Muscle of arm (tissue), 12 donors: ENCODE results near the gene EEPD1. TPM values are rescaled to one million over a fixed set of nuclear protein-coding genes. Genes with fewer than 3 reads are reported as not detected.

ENCODE experiments used
- DNase-seq: peaks from one replicate; pipeline ENCODE4 v3.0.0-alpha.2; 2013
- polyA plus RNA-seq, 12 donors: library from polyadenylated mRNA; unstranded; fragments of 120-200 nt; gene quantifications; one replicate each; pipeline ENCODE4 v1.2.1, GENCODE V29; 2013; ENCODE audit not compliant: insufficient read length in 12 of 12

The EEPD1 gene
- polyA plus RNA-seq, 12 donors: 5.2 to 21.0 (median 12.1) TPM; not detected in 1

DNA sequence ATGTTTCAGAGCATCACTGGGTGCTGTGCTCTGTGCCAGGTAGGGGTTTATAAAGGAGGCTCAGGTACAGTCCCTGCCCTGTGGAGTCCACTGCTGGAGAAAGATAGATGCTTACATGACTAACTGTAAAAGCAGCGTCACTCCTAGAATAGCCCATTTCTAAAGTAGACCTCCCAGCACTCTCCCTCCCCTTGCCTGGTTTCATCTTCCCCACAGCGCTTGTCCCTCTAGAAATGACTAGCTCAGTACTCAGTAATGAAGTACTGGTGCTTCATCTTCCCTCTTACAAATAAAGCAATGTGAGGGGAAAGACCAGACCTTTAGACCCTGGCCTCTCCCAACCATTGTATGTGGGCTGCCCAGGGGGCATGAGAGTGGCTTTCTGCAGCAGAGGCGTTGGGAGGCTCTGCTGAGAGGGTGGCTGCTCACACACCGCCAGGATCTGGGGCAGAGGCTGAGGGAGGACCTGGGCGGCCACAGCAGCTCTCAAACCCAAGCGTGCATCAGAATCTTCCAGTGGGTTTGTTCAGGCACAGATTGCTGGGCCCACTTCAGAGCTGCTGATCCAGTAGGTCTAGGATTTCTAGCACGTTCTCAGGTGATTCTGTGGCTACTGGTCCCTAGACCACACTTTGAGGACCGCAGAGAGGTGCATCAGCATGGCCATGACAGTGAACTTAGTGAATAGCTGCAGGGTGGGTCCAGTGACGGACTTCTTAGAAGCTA is 126.3 kb downstream of the EEPD1 start:
- no peak for DNase-seq

DNA sequence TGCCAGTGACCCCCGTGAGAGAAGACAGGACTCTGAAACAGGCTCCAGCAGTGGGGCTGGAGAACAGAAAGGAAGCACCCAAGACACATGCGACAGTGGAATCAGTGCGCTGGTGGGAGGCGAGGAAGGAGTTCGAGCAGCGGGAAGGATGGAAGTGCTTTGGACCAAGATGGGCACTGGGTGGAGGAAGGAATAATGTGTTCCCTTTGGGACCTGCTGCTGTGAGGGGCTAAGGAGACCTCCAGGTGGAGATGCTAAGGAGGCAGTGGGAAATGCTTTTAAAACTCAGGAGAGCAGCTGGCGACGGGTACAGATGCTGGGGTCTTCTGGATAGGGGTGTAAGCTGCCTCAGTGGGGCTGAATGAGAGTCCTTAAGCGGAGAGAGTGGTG is 126.9 kb downstream of the EEPD1 start:
- no peak for DNase-seq

DNA sequence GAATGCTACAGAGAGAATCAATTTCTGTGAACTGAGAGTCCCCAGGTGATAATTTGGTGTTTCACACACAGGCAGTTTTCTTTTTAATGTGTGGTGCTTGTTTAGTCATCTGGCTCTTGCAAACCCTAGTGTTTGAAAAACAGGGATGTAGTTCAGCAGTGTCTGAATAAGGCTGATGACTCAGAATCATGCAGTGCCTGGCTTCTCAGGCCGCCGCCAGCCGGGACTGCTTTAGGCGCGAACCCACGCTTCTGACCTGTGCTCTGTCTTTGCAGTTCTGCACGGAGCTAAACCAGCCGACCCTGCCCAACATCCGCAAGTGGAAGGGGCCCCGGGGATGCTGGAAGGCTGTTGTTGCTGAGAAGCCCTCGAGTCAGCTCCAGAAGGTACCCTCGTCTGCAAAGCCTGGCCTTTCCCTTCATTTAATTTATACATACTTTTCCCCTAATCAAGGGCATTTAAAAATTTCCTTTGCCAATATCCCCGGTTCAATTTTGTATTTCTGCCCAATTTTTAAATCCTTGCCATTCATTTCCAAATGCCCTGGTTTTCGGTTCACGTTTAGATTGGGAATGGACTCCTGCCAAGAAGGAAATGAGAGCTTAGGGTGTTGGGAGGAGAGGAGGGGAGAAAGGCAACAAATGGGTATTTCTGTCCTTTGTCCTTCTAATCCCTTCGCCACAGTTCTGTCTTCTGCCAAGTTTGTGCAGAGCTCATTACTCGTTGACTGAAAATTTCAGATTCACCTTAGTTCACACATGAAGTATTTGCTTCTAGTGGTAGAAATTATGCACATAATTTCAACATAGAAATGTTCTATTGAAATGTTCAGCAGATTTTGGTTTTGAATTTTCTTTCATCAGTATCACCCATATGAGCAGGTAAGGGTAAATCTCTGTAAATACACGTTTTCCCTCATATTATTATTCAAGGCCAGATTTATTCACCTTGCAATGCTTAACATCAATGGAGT is 128.1 kb downstream of the EEPD1 start:
- no peak for DNase-seq

DNA sequence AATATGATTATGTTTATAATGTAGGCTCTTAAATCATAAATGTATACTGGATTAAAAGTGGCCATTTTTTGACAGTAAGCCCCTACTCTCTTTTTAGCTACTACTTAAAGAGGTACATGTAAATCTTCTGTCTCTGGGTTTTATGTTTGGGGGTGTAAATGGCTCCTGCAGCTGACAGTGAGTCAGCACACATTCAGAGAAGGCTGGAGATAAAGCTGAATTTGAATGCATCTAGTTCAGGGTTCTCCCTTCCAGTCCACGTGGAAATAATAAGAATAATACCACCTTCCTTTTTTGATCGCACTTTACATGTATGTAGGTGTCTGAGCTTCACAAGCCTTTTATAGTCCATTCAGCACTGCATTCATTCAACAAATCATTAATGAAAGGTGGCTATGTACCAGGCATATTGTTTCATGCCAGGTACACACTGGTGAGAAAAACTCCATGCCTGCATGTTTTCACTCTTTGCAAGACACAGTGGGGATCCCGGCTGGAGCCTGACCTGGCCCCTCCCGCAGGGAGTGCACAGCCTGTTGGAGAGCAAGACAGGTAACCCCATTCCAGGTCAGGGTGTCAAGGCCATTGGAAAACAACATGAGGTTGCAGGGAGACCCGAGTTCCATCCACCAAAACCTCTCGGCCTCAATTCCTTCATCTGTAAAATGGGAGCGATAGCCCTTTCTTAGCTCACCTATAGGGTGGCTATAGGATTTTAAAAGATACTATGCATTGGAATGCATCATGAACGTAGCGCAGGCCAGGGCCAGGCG is 129.1 kb downstream of the EEPD1 start:
- DNase-seq: no peak

DNA sequence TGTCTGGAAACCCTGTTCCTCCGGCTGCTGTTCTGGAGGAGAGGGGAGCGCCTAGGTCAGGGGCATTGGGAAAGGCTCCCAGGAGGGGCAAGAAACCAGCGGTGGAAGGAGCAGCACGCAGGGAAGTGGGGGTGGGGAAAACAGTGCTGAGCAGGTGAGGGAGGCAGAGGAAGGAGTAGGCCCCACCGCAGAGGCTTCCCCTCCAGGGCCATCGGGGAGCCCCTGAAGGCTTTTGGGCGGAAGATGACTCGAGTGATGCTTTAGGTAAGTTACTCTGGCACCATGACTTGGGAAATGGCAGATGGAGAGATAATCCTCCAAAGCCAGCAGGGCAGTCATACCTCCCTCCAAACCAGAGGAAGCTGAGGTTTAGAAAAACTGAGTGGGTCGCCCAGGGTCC is 130.1 kb downstream of the EEPD1 start:
- no peak for DNase-seq

GRCh38 chr7:36283711-36284130 is 130.7 kb downstream of the EEPD1 start:
- no peak for DNase-seq

DNA sequence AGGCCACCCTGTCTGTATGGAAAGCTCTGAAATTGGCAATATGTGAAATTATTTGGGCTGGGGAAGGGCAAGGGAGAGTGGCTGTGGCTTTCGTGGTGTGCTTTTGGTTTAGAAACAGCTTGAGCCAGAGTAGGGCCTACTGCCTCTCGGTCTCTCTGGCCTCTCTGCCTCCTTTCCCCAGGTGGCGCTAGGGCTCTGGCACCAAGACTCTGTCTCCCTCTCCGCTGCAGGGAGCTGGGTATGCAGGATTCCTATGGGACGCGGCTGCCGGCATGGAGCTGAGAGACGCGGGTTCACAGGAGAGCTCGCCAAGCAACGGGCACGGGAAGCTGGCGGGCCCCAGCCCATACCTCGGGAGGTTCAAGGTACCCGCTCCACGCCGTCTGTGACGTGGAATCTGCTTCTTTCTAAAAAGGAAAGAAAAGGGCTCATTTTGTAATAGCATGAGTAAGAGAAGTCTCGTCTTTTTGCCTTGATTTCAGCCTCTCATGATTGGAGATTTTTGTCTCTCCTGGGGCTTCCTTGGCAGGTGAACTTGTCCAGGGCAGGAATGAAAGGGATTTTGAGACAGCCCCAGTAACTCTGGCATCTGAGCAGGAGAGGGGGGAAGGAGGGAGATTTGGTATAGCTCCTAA is 131.5 kb downstream of the EEPD1 start:
- DNase-seq: no peak

GRCh38 chr7:36285276-36285675 is 132.2 kb downstream of the EEPD1 start:
- DNase-seq: no peak

DNA sequence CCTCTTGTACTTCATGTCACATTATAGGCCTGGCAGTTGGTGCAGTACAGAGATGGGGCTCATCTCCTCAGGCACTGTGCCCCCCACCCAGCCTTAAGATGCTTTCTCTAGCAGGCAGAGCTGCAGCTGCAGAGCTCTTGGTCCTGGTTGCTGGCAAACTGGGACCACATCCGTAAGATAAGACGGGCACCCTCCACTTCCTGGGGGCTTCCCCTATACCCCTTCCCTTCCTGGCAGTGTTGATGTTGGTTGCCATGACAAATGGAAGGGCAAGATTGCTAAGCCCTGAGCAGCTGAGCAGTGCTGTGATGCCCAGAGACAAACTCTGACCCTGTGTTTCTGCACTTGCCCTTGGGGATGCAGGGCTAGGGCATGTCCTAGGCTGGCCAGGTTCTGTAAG is 133.2 kb downstream of the EEPD1 start:
- DNase-seq: no peak

DNA sequence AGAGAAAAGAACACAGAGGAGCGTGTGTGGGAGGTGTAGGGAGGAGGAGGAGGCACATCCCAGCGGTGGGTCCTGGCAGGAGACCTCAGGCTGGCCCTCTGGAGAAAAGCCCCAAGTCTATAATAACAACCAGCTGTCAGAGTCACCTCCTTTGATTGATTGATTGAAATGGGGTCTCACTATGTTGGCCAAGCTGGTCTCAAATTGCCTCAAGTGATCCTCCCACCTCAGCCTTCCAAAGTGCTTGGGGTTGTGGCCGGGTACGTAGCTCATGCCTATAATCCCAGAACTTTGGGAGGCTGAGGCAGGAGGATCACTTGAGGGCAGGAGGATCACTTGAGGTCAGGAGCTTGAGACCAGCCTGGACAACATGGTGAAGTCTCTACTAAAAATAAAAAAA is 133.6 kb downstream of the EEPD1 start:
- DNase-seq: no peak

DNA sequence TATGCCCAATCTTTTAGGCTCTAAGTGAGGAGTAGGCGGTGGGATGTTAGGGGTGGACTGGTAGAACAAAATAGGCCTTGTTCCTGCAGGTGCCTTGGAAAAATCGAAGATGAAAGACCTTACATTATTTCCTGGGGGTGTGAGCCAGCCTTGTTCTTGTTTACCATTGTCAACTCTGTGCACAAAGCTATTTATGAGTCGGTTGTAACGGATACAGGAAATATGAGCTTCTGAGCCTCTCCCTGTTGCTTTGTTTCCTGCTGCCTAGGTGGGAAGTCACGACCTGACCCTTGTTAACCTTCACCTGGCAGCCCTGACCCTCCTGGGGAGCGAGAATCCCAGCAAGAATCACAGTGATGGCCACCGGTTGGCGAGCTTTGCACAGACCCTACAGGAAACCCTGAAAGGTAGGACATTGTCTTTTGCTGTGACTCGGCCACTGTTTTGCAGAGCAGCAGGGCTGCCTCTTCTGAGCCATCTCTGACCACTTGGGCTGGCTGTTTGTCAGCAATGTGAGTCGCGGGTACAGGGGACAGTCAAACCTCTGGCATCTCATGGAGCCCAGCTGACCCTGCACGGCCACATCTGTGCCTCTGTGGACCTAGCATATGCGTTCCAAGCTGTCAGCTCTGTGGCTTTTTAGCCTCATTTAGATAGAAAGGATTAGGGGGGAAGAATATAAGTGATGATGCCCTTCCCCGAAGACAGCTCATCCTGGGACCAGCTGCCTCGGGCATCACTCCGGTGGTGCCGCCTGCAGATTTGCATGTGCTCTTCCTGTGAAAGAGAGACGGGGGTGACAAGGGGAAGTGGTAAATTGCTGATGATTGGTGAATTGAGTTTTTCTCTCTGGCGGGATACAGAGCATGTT is 134.6 kb downstream of the EEPD1 start:
- no peak for DNase-seq

DNA sequence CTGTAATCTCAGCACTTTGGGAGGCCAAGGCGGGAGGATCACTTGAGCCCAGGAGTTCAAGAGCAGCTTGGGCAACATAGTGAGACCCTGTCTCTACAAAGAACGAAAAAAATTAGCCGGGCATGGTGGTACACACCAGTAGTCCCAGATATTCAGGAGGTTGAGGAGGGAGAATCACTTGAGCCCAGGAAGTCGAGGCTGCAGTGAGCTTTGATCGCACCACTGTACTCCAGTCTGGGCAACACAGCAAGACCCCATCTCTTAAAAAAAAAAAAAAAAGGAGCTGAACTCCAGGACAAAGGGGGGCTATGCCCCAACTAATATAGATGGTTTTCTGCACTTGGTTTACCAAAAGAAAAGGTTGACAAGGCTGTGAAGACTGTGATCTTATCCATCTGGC is 135.4 kb downstream of the EEPD1 start:
- DNase-seq: no peak

- no peak for DNase-seq
These were observed 137.0 kb downstream of the EEPD1 start for GRCh38 chr7:36289833-36290661.

- DNase-seq: peak; percentile 92
These were observed 138.6 kb downstream of the EEPD1 start for GRCh38 chr7:36291387-36292316.

GRCh38 chr7:36295090-36295489 is 142.0 kb downstream of the EEPD1 start:
- no peak for DNase-seq

GRCh38 chr7:36296284-36296683 is 143.2 kb downstream of the EEPD1 start:
- DNase-seq: no peak

DNA sequence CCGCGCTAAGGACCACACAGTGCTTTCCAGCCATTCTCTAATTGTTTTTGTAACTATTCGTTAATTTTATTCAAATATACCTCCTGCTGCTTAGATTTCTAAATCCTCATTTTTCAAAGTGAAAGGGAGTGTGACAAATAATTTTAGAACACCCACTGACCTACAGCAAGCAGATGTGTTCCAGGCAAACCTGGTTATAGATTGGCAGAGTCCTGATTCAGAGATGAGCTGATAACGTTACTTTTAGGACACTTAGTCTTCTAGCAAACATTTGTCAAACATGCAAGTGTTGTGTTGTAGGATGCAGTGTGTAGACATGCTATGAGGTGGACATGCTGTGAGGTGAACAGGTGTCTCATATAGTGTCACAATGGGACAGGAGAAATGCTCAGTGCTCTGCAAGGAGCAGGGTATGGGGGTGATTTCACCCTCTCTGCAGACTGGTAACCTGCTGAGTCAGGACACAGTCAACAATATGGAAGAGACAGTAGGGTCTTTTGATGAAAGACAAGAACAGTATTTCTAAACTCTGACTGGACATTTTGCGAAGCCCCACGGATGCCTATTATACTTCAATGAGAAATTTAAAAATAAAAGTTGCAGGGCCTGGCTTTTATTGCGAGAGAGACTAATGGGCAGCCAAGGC is 144.4 kb downstream of the EEPD1 start:
- no peak for DNase-seq

- DNase-seq: no peak
These were observed 145.1 kb downstream of the EEPD1 start for GRCh38 chr7:36298106-36298505.
